Measurements from ENCODE around the gene FGF10.

The FGF10 gene

GRCh38 chr5:44389090-44389822 lies at the start of gene FGF10:
Gene FGF10, minus strand, starts transcription at chr5:44389420. Its CDS starts 738 bp downstream, at chr5:44388682.
- no peak for DNase-seq (ENCODE audit: low read depth, low spot score)

GRCh38 chr5:44426944-44427343 lies 37.7 kb upstream of the FGF10 start:
- no peak for DNase-seq (ENCODE audit: low read depth, low spot score)

- DNase-seq (ENCODE audit: low read depth, low spot score), result no peak
These were observed 23.1 kb upstream of the FGF10 start for GRCh38 chr5:44412286-44412685.

GRCh38 chr5:44402084-44402483 lies 12.9 kb upstream of the FGF10 start:
- no peak for DNase-seq (ENCODE audit: low read depth, low spot score)

GRCh38 chr5:44401611-44402010 lies 12.4 kb upstream of the FGF10 start:
- no peak for DNase-seq (ENCODE audit: low read depth, low spot score)

- no peak for DNase-seq (ENCODE audit: low read depth, low spot score)
These were observed 9.2 kb upstream of the FGF10 start for GRCh38 chr5:44398382-44398781.

GRCh38 chr5:44396312-44396711 lies 7.1 kb upstream of the FGF10 start:
- no peak for DNase-seq (ENCODE audit: low read depth, low spot score)

- DNase-seq (ENCODE audit: low read depth, low spot score), result no peak
These were observed 1.1 kb upstream of the FGF10 start for GRCh38 chr5:44390351-44390750.

- DNase-seq (ENCODE audit: low read depth, low spot score), result no peak
These were observed 563 bp upstream of the FGF10 start for GRCh38 chr5:44389823-44390143.

- no peak for DNase-seq (ENCODE audit: low read depth, low spot score)
These were observed 715 bp downstream of the FGF10 start for GRCh38 chr5:44388321-44389089.

GRCh38 chr5:44387921-44388320 lies 1.3 kb downstream of the FGF10 start:
- DNase-seq (ENCODE audit: low read depth, low spot score), result no peak

- no peak for DNase-seq (ENCODE audit: low read depth, low spot score)
These were observed 1.8 kb downstream of the FGF10 start for GRCh38 chr5:44387406-44387805.

GRCh38 chr5:44385291-44385900 lies 3.8 kb downstream of the FGF10 start:
- no peak for DNase-seq (ENCODE audit: low read depth, low spot score)

- DNase-seq (ENCODE audit: low read depth, low spot score), result no peak
These were observed 4.4 kb downstream of the FGF10 start for GRCh38 chr5:44384816-44385215.

- DNase-seq (ENCODE audit: low read depth, low spot score), result no peak
These were observed 6.3 kb downstream of the FGF10 start for GRCh38 chr5:44382894-44383293.

GRCh38 chr5:44377057-44377456 lies 12.2 kb downstream of the FGF10 start:
- DNase-seq (ENCODE audit: low read depth, low spot score), result no peak

GRCh38 chr5:44372028-44372427 lies 17.2 kb downstream of the FGF10 start:
- no peak for DNase-seq (ENCODE audit: low read depth, low spot score)

- DNase-seq (ENCODE audit: low read depth, low spot score), result no peak
These were observed 22.0 kb downstream of the FGF10 start for GRCh38 chr5:44367203-44367602.

- no peak for DNase-seq (ENCODE audit: low read depth, low spot score)
These were observed 23.9 kb downstream of the FGF10 start for GRCh38 chr5:44365345-44365744.

GRCh38 chr5:44364097-44364496 lies 25.1 kb downstream of the FGF10 start:
- DNase-seq (ENCODE audit: low read depth, low spot score), result no peak

- no peak for DNase-seq (ENCODE audit: low read depth, low spot score)
These were observed 27.7 kb downstream of the FGF10 start for GRCh38 chr5:44361342-44362001.

GRCh38 chr5:44360919-44361318 lies 28.3 kb downstream of the FGF10 start:
- no peak for DNase-seq (ENCODE audit: low read depth, low spot score)

Data from activated naive CD8-positive, alpha-beta T cell treated with anti-CD3 and anti-CD28 coated beads, Interleukin-2, amount 50 U/mL, for 16 hours (primary cell).